Measurements from ENCODE around the gene DIAPH2. TPM values are rescaled to one million over a fixed set of nuclear protein-coding genes. Genes with fewer than 3 reads are reported as not detected.

DIAPH2 gene
- total and polyA plus RNA-seq, 2 experiments from 2014 or later: 16.2 to 56.6 TPM

- ATAC-seq: no peak
- H3K79me2 ChIP-seq (replicated peaks; ENCODE audit: insufficient read depth): no peaks in the 10 kb centered on the region
- H3K4me1 ChIP-seq (ENCODE audit: insufficient read depth): no peaks in the 10 kb centered on the region
- no peaks in the 10 kb centered on the region for H4K20me1 ChIP-seq (replicated peaks; ENCODE audit: insufficient read depth)
- no peak for DNase-seq (ENCODE audit: low spot score)
- no peaks in the 10 kb centered on the region for H3F3A ChIP-seq (replicated peaks; ENCODE audit: low read depth)
- H3K4me1 Mint-ChIP-seq: peaks cover 10% of the 10 kb centered on the region; the same call in 2 of the 3 replicates
- H3K4me3 ChIP-seq: no peak overlapping the region
- no peaks in the 10 kb centered on the region for H3K27me3 Mint-ChIP-seq (ENCODE audit: insufficient read depth, low read depth, poor library complexity)
- H3K36me3 ChIP-seq (ENCODE audit: insufficient read depth): no peaks in the 10 kb centered on the region
- no peak for TF ChIP-seq STAT1 (IDR thresholded peaks at IDR 0.05; ENCODE audit: unreplicated experiment)
- TF ChIP-seq CREB1 (CRISPR knock-in tag; IDR thresholded peaks at IDR 0.05; ENCODE audit: low read depth): no peak
- no peak for TF ChIP-seq EZH2 (IDR thresholded peaks at IDR 0.05; ENCODE audit: low read depth, unreplicated experiment)
- no peak for TF ChIP-seq POLR2AphosphoS5 (IDR thresholded peaks at IDR 0.05; ENCODE audit: low read depth)
- no peak for TF ChIP-seq ZNF331 (CRISPR knock-in tag; IDR thresholded peaks at IDR 0.05; ENCODE audit: low read depth)
- no peaks in the 10 kb centered on the region for H3K9me2 ChIP-seq (ENCODE audit: insufficient read depth)
- H2AFZ ChIP-seq: no peak overlapping the region
- no peaks in the 10 kb centered on the region for H3K36me3 Mint-ChIP-seq (ENCODE audit: low read depth)
- no peaks in the 10 kb centered on the region for H3K9me3 Mint-ChIP-seq
- no peak overlapping the region for H3K27ac ChIP-seq (ENCODE audit: low read depth)
- H3K4me3 Mint-ChIP-seq: no peak overlapping the region
- no peak overlapping the region for H3K27ac Mint-ChIP-seq
- H3K27me3 ChIP-seq (ENCODE audit: insufficient read depth): no peaks in the 10 kb centered on the region
- H3K4me2 ChIP-seq: no peak overlapping the region
Measured at GRCh38 chrX:96700625-96701024, 16.0 kb downstream of the DIAPH2 start.

DNA sequence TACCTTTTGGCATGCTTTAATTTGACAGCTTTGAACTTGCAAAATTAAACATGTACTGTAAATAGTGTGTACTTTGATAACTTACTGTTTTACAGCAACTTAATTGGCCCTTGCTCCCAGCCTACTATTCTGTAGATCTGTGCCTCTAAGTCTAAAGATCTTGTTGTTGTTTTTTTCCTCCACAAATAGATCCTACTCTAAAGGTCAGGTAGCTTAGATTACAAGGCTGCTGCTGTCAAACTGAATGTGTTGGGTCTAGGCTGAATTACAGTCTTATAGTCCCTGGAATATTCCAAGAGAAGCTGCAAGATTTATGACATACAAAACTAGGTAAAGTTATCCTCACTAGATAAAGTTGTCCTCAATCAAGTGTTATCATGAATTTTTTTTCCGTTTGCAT, 18.7 kb downstream of the DIAPH2 start:
- H3K27ac ChIP-seq (ENCODE audit: low read depth): no peak overlapping the region
- no peaks in the 10 kb centered on the region for H3K27me3 Mint-ChIP-seq (ENCODE audit: insufficient read depth, low read depth, poor library complexity)
- no peaks in the 10 kb centered on the region for H3K36me3 ChIP-seq (ENCODE audit: insufficient read depth)
- no peaks in the 10 kb centered on the region for H4K20me1 ChIP-seq (replicated peaks; ENCODE audit: insufficient read depth)
- ATAC-seq (no peak), DNase-seq (ENCODE audit: low spot score) (no peak)
- no peaks in the 10 kb centered on the region for H3K36me3 Mint-ChIP-seq (ENCODE audit: low read depth)
- H3F3A ChIP-seq (replicated peaks; ENCODE audit: low read depth): no peaks in the 10 kb centered on the region
- H2AFZ ChIP-seq: no peak overlapping the region
- H3K4me3 Mint-ChIP-seq: no peak overlapping the region
- H3K4me1 Mint-ChIP-seq: peaks cover 17% of the 10 kb centered on the region
- no peak overlapping the region; the same call in 1 of the 2 replicates for H3K27ac Mint-ChIP-seq
- H3K9me3 Mint-ChIP-seq: no peaks in the 10 kb centered on the region
- H3K4me3 ChIP-seq: no peak overlapping the region
- H3K9me2 ChIP-seq (ENCODE audit: insufficient read depth): no peaks in the 10 kb centered on the region
- no peaks in the 10 kb centered on the region for H3K79me2 ChIP-seq (replicated peaks; ENCODE audit: insufficient read depth)
- peaks cover 6% of the 10 kb centered on the region for H3K4me1 ChIP-seq (ENCODE audit: insufficient read depth)
- H3K27me3 ChIP-seq (ENCODE audit: insufficient read depth): no peaks in the 10 kb centered on the region
- no peak overlapping the region for H3K4me2 ChIP-seq
- no peak for TF ChIP-seq ZNF114 (CRISPR knock-in tag; IDR thresholded peaks at IDR 0.05)
- TF ChIP-seq, protein P1, sequence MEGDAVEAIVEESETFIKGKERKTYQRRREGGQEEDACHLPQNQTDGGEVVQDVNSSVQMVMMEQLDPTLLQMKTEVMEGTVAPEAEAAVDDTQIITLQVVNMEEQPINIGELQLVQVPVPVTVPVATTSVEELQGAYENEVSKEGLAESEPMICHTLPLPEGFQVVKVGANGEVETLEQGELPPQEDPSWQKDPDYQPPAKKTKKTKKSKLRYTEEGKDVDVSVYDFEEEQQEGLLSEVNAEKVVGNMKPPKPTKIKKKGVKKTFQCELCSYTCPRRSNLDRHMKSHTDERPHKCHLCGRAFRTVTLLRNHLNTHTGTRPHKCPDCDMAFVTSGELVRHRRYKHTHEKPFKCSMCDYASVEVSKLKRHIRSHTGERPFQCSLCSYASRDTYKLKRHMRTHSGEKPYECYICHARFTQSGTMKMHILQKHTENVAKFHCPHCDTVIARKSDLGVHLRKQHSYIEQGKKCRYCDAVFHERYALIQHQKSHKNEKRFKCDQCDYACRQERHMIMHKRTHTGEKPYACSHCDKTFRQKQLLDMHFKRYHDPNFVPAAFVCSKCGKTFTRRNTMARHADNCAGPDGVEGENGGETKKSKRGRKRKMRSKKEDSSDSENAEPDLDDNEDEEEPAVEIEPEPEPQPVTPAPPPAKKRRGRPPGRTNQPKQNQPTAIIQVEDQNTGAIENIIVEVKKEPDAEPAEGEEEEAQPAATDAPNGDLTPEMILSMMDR (conservative IDR thresholded peaks at IDR 0.05; ENCODE audit: low read depth in 2 of 2): no peak
- TF ChIP-seq JUNB (IDR thresholded peaks at IDR 0.05; ENCODE audit: unreplicated experiment): no peak
- no peak for TF ChIP-seq CREB1 (CRISPR knock-in tag; IDR thresholded peaks at IDR 0.05; ENCODE audit: low read depth)
- TF ChIP-seq, protein P2, sequence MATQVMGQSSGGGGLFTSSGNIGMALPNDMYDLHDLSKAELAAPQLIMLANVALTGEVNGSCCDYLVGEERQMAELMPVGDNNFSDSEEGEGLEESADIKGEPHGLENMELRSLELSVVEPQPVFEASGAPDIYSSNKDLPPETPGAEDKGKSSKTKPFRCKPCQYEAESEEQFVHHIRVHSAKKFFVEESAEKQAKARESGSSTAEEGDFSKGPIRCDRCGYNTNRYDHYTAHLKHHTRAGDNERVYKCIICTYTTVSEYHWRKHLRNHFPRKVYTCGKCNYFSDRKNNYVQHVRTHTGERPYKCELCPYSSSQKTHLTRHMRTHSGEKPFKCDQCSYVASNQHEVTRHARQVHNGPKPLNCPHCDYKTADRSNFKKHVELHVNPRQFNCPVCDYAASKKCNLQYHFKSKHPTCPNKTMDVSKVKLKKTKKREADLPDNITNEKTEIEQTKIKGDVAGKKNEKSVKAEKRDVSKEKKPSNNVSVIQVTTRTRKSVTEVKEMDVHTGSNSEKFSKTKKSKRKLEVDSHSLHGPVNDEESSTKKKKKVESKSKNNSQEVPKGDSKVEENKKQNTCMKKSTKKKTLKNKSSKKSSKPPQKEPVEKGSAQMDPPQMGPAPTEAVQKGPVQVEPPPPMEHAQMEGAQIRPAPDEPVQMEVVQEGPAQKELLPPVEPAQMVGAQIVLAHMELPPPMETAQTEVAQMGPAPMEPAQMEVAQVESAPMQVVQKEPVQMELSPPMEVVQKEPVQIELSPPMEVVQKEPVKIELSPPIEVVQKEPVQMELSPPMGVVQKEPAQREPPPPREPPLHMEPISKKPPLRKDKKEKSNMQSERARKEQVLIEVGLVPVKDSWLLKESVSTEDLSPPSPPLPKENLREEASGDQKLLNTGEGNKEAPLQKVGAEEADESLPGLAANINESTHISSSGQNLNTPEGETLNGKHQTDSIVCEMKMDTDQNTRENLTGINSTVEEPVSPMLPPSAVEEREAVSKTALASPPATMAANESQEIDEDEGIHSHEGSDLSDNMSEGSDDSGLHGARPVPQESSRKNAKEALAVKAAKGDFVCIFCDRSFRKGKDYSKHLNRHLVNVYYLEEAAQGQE (IDR thresholded peaks at IDR 0.05; ENCODE audit: unreplicated experiment): no peak
- TF ChIP-seq ETS1 (IDR thresholded peaks at IDR 0.05): no peak
- TF ChIP-seq EZH2phosphoT487 (IDR thresholded peaks at IDR 0.05; ENCODE audit: unreplicated experiment): no peak
- TF ChIP-seq NANOG (IDR thresholded peaks at IDR 0.05; ENCODE audit: borderline replicate concordance): no peak
- TF ChIP-seq POLR2AphosphoS5 (IDR thresholded peaks at IDR 0.05; ENCODE audit: low read depth): no peak
- no peak for TF ChIP-seq STAT1 (IDR thresholded peaks at IDR 0.05; ENCODE audit: unreplicated experiment)
- TF ChIP-seq ZNF331 (CRISPR knock-in tag; IDR thresholded peaks at IDR 0.05; ENCODE audit: low read depth): no peak

Data from GM23338 (cell line).